ENCODE results near the gene C1QC.

Gene C1QC

GRCh38 chr1:22601610-22602009 is 41.8 kb upstream of the C1QC start:
- peaks cover 0 to 58% (median 0%) of the 10 kb centered on the region in 3 experiments for H3K27me3 ChIP-seq (ENCODE audit: control insufficient read depth in 3 of 3, insufficient read depth in 3 of 3, low read depth in 1 of 3, low read length in 3 of 3)

GRCh38 chr1:22602060-22602740 is 41.2 kb upstream of the C1QC start:
- DNase-seq (ENCODE audit: low spot score) = no peak
- H4K91ac ChIP-seq (ENCODE audit: low read depth, low read length, poor library complexity) = no peak overlapping the region
- H3K14ac ChIP-seq (ENCODE audit: low read length) = no peak overlapping the region
- no peak overlapping the region for H2AK5ac ChIP-seq (ENCODE audit: low read depth, low read length)
- H3K4ac ChIP-seq (ENCODE audit: low read length) = no peak overlapping the region
- no peak overlapping the region for H3K4me2 ChIP-seq (ENCODE audit: insufficient read depth, low read length, poor library complexity, severe bottlenecking)
- peaks cover 0 to 61% (median under 1%) of the 10 kb centered on the region in 3 experiments for H3K27me3 ChIP-seq (ENCODE audit: control insufficient read depth in 3 of 3, insufficient read depth in 3 of 3, low read depth in 1 of 3, low read length in 3 of 3)
- H3K18ac ChIP-seq (ENCODE audit: low read length) = no peak overlapping the region
- no peak overlapping the region for H2AFZ ChIP-seq (ENCODE audit: low read length)
- H3K27ac ChIP-seq (replicated peaks; ENCODE audit: low read length) = no peak overlapping the region
- peak overlapping the region; percentile 18 for H3K9ac ChIP-seq (ENCODE audit: low read depth, low read length, poor library complexity)
- no peaks in the 10 kb centered on the region for H3K36me3 ChIP-seq (replicated peaks in 1 of 2; ENCODE audit: control insufficient read depth in 2 of 2, insufficient read depth in 2 of 2, low read length in 2 of 2)
- no peak overlapping the region for H4K8ac ChIP-seq (ENCODE audit: low read depth, low read length)
- H2BK120ac ChIP-seq (ENCODE audit: low read depth, low read length) = no peak overlapping the region
- peak overlapping the region in 1 of 2 donors; percentile 3 for H3K4me3 ChIP-seq (ENCODE audit: low read length in 2 of 2)
- no peak overlapping the region for H2BK12ac ChIP-seq (ENCODE audit: low read length)
- WGBS, 2 donors (ENCODE audit: extremely low coverage in 2 of 2, insufficient read length in 2 of 2, insufficient replicate concordance in 1 of 2) = no CpG with 5 or more reads among the region's 18 CpGs
- H2BK15ac ChIP-seq (ENCODE audit: low read length) = no peak overlapping the region
- no peaks in the 10 kb centered on the region for H3K79me1 ChIP-seq (ENCODE audit: low read depth, low read length)
- no peaks in the 10 kb centered on the region for H3K9me3 ChIP-seq (replicated peaks in 1 of 2; ENCODE audit: control insufficient read depth in 2 of 2, insufficient read depth in 1 of 2, low read depth in 1 of 2, low read length in 2 of 2)
- H3K23ac ChIP-seq (ENCODE audit: low read depth, low read length, poor library complexity) = peak overlapping the region; percentile 80
- H3K4me1 ChIP-seq (ENCODE audit: control insufficient read depth in 2 of 2, insufficient read depth in 1 of 2, low read depth in 1 of 2, low read length in 2 of 2) = no peaks in the 10 kb centered on the region
- peak overlapping the region; percentile 29 for H2BK5ac ChIP-seq (ENCODE audit: low read length)

More at GRCh38 chr1:22601610-22602009, 41.8 kb upstream of the C1QC start:
- no peaks in the 10 kb centered on the region for H3K36me3 ChIP-seq (replicated peaks in 1 of 2; ENCODE audit: control insufficient read depth in 2 of 2, insufficient read depth in 2 of 2, low read length in 2 of 2)
- no peak overlapping the region for H2BK5ac ChIP-seq (ENCODE audit: low read length)
- no peak overlapping the region for H2BK120ac ChIP-seq (ENCODE audit: low read depth, low read length)
- H3K18ac ChIP-seq (ENCODE audit: low read length) = peak overlapping the region; percentile 48
- H3K79me1 ChIP-seq (ENCODE audit: low read depth, low read length) = no peaks in the 10 kb centered on the region
- no peak overlapping the region for H3K27ac ChIP-seq (replicated peaks; ENCODE audit: low read length)
- H3K4me1 ChIP-seq (ENCODE audit: control insufficient read depth in 2 of 2, insufficient read depth in 1 of 2, low read depth in 1 of 2, low read length in 2 of 2) = no peaks in the 10 kb centered on the region
- no peak overlapping the region for H3K4me3 ChIP-seq (ENCODE audit: low read length in 2 of 2)
- WGBS, 2 donors (ENCODE audit: extremely low coverage in 2 of 2, insufficient read length in 2 of 2, insufficient replicate concordance in 1 of 2) = no CpG with 5 or more reads among the region's 12 CpGs
- H3K23ac ChIP-seq (ENCODE audit: low read depth, low read length, poor library complexity) = peak overlapping the region; percentile 80
- no peak overlapping the region for H2BK12ac ChIP-seq (ENCODE audit: low read length)
- H2AK5ac ChIP-seq (ENCODE audit: low read depth, low read length) = no peak overlapping the region
- H2AFZ ChIP-seq (ENCODE audit: low read length) = no peak overlapping the region
- no peak for DNase-seq (ENCODE audit: low spot score)
- no peak overlapping the region for H4K91ac ChIP-seq (ENCODE audit: low read depth, low read length, poor library complexity)
- no peak overlapping the region for H2BK15ac ChIP-seq (ENCODE audit: low read length)
- H4K8ac ChIP-seq (ENCODE audit: low read depth, low read length) = no peak overlapping the region
- H3K4ac ChIP-seq (ENCODE audit: low read length) = no peak overlapping the region
- H3K9me3 ChIP-seq (replicated peaks in 1 of 2; ENCODE audit: control insufficient read depth in 2 of 2, insufficient read depth in 1 of 2, low read depth in 1 of 2, low read length in 2 of 2) = no peaks in the 10 kb centered on the region
- no peak overlapping the region for H3K14ac ChIP-seq (ENCODE audit: low read length)
- no peak overlapping the region for H3K4me2 ChIP-seq (ENCODE audit: insufficient read depth, low read length, poor library complexity, severe bottlenecking)
- no peak overlapping the region for H3K9ac ChIP-seq (ENCODE audit: low read depth, low read length, poor library complexity)

GRCh38 chr1:22606161-22606560 is 37.3 kb upstream of the C1QC start:
- peaks cover 0 to 72% (median 14%) of the 10 kb centered on the region in 3 experiments for H3K27me3 ChIP-seq (ENCODE audit: control insufficient read depth in 3 of 3, insufficient read depth in 3 of 3, low read depth in 1 of 3, low read length in 3 of 3)
- no peak overlapping the region for H2BK5ac ChIP-seq (ENCODE audit: low read length)
- no peak overlapping the region for H2AK5ac ChIP-seq (ENCODE audit: low read depth, low read length)
- H3K18ac ChIP-seq (ENCODE audit: low read length) = no peak overlapping the region
- no peak overlapping the region for H3K23ac ChIP-seq (ENCODE audit: low read depth, low read length, poor library complexity)
- no peak overlapping the region for H2BK12ac ChIP-seq (ENCODE audit: low read length)
- no peak overlapping the region for H3K4ac ChIP-seq (ENCODE audit: low read length)
- no peak for DNase-seq (ENCODE audit: low spot score)
- H3K79me1 ChIP-seq (ENCODE audit: low read depth, low read length) = no peaks in the 10 kb centered on the region
- H2BK120ac ChIP-seq (ENCODE audit: low read depth, low read length) = no peak overlapping the region
- H3K36me3 ChIP-seq (replicated peaks in 1 of 2; ENCODE audit: control insufficient read depth in 2 of 2, insufficient read depth in 2 of 2, low read length in 2 of 2) = no peaks in the 10 kb centered on the region
- no peak overlapping the region for H3K4me3 ChIP-seq (ENCODE audit: low read length in 2 of 2)
- H3K27ac ChIP-seq (replicated peaks; ENCODE audit: low read length) = no peak overlapping the region
- no peaks in the 10 kb centered on the region for H3K9me3 ChIP-seq (replicated peaks in 1 of 2; ENCODE audit: control insufficient read depth in 2 of 2, insufficient read depth in 1 of 2, low read depth in 1 of 2, low read length in 2 of 2)
- no peak overlapping the region for H3K4me2 ChIP-seq (ENCODE audit: insufficient read depth, low read length, poor library complexity, severe bottlenecking)
- H3K14ac ChIP-seq (ENCODE audit: low read length) = no peak overlapping the region
- no peak overlapping the region for H4K91ac ChIP-seq (ENCODE audit: low read depth, low read length, poor library complexity)
- no peak overlapping the region for H2BK15ac ChIP-seq (ENCODE audit: low read length)
- H3K9ac ChIP-seq (ENCODE audit: low read depth, low read length, poor library complexity) = no peak overlapping the region
- no peak overlapping the region for H4K8ac ChIP-seq (ENCODE audit: low read depth, low read length)
- no CpG with 5 or more reads among the region's 4 CpGs for WGBS, 2 donors (ENCODE audit: extremely low coverage in 2 of 2, insufficient read length in 2 of 2, insufficient replicate concordance in 1 of 2)
- no peaks in the 10 kb centered on the region for H3K4me1 ChIP-seq (ENCODE audit: control insufficient read depth in 2 of 2, insufficient read depth in 1 of 2, low read depth in 1 of 2, low read length in 2 of 2)
- H2AFZ ChIP-seq (ENCODE audit: low read length) = no peak overlapping the region

GRCh38 chr1:22607154-22607553 is 36.3 kb upstream of the C1QC start:
- H3K9ac ChIP-seq (ENCODE audit: low read depth, low read length, poor library complexity) = no peak overlapping the region
- no peak overlapping the region for H2AK5ac ChIP-seq (ENCODE audit: low read depth, low read length)
- H3K23ac ChIP-seq (ENCODE audit: low read depth, low read length, poor library complexity) = peak overlapping the region; percentile 23
- H3K4ac ChIP-seq (ENCODE audit: low read length) = no peak overlapping the region
- no peak for DNase-seq (ENCODE audit: low spot score)
- no peak overlapping the region for H4K91ac ChIP-seq (ENCODE audit: low read depth, low read length, poor library complexity)
- no peak overlapping the region for H3K14ac ChIP-seq (ENCODE audit: low read length)
- no peaks in the 10 kb centered on the region for H3K79me1 ChIP-seq (ENCODE audit: low read depth, low read length)
- H3K4me2 ChIP-seq (ENCODE audit: insufficient read depth, low read length, poor library complexity, severe bottlenecking) = no peak overlapping the region
- no peak overlapping the region for H3K27ac ChIP-seq (replicated peaks; ENCODE audit: low read length)
- H2BK120ac ChIP-seq (ENCODE audit: low read depth, low read length) = no peak overlapping the region
- H3K27me3 ChIP-seq (ENCODE audit: control insufficient read depth in 3 of 3, insufficient read depth in 3 of 3, low read depth in 1 of 3, low read length in 3 of 3) = peaks cover 0 to 72% (median 14%) of the 10 kb centered on the region in 3 experiments
- no peaks in the 10 kb centered on the region for H3K9me3 ChIP-seq (replicated peaks in 1 of 2; ENCODE audit: control insufficient read depth in 2 of 2, insufficient read depth in 1 of 2, low read depth in 1 of 2, low read length in 2 of 2)
- H3K18ac ChIP-seq (ENCODE audit: low read length) = no peak overlapping the region
- no peak overlapping the region for H2BK5ac ChIP-seq (ENCODE audit: low read length)
- H4K8ac ChIP-seq (ENCODE audit: low read depth, low read length) = no peak overlapping the region
- no peak overlapping the region for H3K4me3 ChIP-seq (ENCODE audit: low read length in 2 of 2)
- no peaks in the 10 kb centered on the region for H3K36me3 ChIP-seq (replicated peaks in 1 of 2; ENCODE audit: control insufficient read depth in 2 of 2, insufficient read depth in 2 of 2, low read length in 2 of 2)
- WGBS, 2 donors (ENCODE audit: extremely low coverage in 2 of 2, insufficient read length in 2 of 2, insufficient replicate concordance in 1 of 2) = no CpG with 5 or more reads among the region's 10 CpGs
- no peak overlapping the region for H2AFZ ChIP-seq (ENCODE audit: low read length)
- no peaks in the 10 kb centered on the region for H3K4me1 ChIP-seq (ENCODE audit: control insufficient read depth in 2 of 2, insufficient read depth in 1 of 2, low read depth in 1 of 2, low read length in 2 of 2)
- H2BK15ac ChIP-seq (ENCODE audit: low read length) = no peak overlapping the region
- H2BK12ac ChIP-seq (ENCODE audit: low read length) = no peak overlapping the region
